GM20431 (cell line): ENCODE measurements around the gene H6PD.

Source experiments
- in situ Hi-C: fragments of 300-500 bp; cut with MseI, MboI; formaldehyde crosslinking; loops from one replicate; pipeline ENCODE4 v1.15.0; 2020; ENCODE audit warnings: low sequenced_read_pairs; ENCODE audit not compliant: unreplicated experiment

The H6PD gene

DNA sequence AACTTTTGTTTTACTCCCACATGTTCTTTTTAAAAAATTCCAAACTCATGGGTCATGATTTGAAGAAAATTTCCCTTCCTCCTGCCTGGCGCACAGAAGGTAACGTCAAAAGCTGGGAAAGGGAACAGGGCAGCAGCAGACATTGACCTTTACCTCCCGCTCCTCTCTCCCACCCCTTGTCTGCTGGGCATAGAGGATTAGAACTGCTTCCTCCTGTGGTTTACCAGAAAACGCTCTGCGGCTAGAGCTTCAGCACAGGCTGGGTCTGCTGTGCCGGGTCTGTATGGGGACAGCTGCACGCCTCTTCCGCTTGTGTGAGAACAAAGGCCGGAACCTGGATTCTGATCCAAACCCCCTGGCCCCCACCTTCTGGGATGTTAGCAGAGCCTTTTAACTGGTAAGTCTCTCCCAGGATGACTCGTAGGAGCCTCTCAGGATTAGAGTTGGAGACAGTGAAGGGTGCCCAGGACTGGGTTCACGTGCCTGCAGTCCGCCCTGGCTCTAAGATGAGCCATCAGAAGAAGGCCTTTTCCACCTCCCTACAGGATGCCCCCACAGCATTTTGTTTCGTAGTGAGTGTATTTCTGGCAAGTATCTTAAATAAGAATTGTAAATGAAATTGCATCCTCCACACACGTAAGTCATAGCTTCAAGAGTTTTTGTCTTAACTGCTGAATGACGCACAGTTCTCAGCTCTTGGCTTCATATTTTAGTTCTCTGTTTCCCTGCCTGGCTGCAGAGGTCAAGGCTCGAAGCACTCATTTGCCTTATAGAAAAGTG, 5.2 kb downstream of the H6PD start:
- in situ Hi-C loops: no loop called here

- in situ Hi-C loops: no loop called here
Observed at GRCh38 chr1:9240914-9241820, 6.6 kb downstream of the H6PD start.

DNA sequence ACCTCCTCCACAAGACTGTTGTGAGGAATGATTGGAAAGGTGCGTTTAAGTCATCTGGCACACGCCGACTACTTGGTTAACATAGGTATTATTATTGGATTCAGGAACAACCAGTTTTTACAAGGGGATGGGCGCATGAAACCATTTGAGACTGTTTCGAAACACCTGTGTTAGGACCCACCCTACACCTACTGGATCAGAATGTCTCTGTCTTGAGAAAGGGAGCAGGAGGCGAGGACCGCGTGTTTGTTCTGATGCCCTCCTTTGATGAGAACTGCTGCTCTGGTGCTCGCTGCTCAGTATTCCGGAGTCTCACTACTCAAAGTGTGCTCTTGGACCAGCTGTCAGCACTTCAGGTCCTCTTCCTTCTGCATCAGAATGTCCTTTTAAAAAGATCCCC, 7.3 kb downstream of the H6PD start:
- in situ Hi-C loops: no loop called here

DNA sequence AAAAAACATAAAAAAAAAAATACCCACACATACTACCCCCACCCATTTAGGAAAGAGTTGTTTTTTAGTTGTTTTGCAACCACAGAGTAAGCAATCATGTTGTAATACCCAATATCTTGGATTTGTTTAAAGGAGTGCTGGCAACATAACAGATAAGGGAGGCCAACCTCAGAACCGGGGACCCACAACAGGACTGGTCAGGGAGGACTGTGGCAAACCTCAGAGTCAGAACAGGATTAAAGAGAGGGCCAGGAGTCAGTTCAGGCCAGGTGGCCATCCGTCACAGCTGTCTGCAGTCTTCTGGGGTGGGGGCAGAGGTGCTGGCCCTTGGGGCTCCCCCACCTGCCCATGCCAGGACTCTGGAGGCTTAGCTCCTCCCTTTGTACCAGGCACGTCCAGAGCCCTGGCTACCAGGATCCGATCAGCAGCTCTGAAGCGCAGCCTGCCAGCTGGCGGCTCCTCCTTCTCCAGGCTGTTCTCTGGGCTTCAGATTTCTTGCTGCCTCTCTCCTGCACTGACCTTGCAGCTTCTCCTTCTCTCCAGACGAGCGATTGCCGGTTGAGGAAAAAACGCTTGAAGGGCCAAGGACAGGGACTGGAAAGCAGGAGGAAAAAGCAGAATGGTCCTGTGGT, 7.9 kb downstream of the H6PD start:
- in situ Hi-C loops: no loop called here

- in situ Hi-C loops: no loop called here
Observed at GRCh38 chr1:9243066-9243739, 8.6 kb downstream of the H6PD start.

DNA sequence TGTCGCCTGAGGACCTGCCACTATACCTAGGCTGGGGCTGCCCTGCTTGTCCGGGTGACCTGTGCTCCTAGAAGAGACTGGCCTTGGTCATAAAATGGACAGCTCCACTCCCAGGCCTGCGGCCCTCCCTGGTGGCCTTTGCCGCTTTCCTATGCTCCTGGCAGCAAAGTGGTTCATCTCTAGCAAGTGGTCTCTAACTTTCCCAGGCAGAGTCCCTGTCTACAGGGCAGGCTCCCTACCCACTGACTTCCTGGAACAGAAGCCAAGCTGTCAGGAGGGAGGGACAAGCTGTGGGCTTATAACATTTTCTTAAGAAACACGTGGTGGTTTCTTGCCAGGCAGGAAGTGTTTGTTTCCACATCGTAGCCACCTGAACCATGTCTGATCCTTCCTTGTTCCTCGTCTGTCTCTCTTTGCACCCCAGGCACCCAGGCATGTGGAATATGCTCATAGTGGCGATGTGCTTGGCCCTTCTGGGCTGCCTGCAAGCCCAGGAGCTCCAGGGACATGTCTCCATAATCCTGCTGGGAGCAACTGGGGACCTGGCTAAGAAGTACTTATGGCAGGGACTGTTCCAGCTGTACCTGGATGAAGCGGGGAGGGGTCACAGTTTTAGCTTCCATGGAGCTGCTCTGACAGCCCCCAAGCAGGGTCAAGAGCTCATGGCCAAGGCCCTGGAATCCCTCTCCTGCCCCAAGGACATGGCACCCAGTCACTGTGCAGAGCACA, 10.1 kb downstream of the H6PD start:
- in situ Hi-C loops: no loop called here

DNA sequence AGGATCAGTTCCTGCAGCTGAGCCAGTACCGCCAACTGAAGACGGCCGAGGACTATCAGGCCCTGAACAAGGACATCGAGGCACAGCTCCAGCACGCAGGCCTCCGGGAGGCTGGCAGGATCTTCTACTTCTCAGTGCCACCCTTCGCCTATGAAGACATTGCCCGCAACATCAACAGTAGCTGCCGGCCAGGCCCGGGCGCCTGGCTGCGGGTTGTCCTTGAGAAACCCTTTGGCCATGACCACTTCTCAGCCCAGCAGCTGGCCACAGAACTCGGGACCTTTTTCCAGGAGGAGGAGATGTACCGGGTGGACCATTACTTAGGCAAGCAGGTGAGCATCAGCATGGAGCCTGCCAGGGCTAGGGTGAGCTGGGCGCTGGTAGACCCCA, 10.7 kb downstream of the H6PD start:
- in situ Hi-C loops: no loop called here

- in situ Hi-C loops: no loop called here
Observed at GRCh38 chr1:9245661-9246060, 11.1 kb downstream of the H6PD start.

DNA sequence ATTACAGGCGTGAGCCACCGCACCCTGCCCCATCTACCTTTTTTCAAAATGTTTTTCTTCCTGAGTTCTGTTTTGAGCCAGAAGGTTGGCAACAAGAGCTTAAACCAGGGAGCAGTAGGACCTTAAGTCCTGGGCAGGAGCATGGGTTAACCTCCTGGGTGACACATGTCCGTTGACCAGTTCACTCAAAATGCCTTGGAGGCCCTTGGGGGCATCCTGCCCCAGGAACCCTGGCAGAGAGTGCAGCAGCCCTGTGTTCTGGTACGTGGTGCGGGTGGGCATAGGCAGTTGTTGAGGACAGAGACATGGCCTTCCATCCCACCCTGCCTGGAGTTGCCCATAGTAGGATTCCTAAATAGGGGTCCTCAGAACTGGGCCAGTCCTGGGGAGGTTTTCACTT, 11.6 kb downstream of the H6PD start:
- in situ Hi-C loops: no loop called here

DNA sequence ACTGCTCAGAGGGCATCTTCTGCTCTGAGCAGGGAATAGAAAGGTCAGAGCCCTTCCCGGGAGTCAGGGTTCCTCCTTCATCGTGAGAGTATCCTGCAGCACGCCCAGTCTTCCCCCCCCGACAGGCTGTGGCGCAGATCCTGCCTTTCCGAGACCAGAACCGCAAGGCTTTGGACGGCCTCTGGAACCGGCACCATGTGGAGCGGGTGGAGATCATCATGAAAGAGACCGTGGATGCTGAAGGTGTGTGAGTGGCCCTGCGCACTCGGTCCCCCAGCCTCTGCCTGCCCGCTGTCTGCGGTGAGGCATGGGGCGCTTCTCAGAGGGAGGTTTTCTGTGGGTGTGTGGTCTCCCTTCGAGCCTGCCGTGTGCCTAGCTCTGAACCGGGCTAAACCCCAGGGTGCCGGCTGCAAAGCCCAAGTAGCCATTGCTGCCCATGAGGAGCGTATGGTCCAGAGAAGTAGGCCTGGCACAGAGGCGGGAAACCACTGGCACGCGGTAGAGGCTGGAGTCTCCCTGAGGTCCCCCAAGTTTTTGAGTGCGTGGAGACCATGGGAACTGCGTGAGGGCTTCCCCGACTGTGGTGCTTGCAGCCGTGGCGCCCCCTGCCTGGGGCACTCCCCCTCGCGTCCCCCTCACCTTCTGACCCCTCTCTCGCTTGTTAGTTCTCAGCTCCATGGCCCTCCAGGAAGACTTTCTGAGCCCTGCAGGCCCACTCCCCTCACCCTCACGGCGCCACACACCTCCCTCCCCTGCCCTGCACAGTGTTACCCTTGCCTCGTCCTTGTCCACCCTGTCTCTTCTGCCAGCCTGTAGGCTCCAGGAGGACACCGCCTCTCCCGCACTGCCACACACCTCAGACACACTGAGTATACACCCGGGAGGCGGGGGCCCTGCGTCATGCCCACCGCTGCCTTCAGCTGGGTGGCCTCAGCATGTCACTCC, 12.5 kb downstream of the H6PD start:
- in situ Hi-C loops: no loop called here

DNA sequence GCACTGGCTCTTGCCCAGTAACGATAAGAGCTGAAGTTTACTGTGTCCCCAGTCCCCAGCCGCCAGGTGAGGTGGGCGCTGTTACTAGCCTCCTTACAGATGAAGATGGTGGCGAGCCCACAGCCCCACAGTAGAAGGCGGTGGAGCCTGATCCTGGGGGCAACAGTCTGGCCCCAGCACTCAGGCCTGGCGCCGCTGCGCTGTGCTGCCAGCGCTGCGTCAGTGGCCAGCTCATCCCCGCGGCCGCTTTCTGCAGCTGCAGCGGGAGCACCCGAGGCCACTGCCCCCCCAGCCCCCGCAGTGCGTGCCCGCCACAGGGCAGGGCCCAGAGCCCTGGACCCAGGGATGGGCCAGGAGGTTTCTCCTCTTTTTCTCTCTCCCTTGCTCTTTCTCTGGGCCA, 13.3 kb downstream of the H6PD start:
- in situ Hi-C loops: no loop called here

DNA sequence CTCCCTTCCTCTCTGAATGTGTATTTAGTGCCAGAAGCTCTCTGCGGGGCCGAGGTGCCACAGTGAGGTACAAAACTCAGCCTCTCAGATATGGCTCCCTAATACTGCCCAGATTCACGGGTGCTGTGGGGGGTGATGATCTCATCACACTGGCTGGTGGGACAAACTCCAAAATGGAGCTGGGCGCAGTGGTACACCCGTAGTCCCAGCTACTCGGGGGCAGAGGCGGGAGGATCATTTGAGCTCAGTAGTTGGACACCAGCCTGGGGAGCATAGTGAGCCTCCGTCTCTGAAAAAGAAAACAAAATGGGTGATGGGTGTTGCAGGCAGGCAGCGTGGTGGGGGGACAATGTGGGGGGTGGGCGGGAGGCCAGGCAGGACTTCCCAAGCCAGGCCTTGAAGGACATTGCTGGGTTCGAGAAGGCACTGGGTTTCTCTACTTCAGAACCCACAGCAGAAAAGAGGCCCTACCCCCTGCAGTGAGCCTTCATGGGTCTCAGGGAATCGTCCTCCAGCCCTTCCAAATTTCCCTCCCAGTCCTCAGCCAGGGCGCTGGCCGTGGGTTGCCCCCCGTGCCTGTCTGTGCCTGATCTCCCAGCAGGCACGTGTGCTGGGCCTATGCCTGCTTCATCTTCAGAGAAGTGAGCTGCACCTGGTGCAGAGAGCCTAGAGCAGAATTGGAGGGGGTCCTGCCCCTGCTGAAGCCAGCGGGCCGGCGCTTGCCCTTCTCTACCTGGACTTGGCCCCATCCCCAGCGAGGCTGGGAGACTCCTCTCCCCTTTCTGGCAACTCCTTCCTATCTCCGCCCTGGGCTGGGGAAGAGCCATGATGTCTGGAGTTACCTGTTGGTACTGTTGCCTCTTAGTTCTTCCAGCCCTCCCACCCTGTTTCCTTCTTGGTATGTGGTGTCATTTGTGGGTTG, 14.0 kb downstream of the H6PD start:
- in situ Hi-C loops: no loop called here

GRCh38 chr1:9249263-9249533, 14.6 kb downstream of the H6PD start:
- in situ Hi-C loops: no loop called here

- in situ Hi-C loops: no loop called here
Observed at GRCh38 chr1:9249534-9250410, 15.2 kb downstream of the H6PD start.

DNA sequence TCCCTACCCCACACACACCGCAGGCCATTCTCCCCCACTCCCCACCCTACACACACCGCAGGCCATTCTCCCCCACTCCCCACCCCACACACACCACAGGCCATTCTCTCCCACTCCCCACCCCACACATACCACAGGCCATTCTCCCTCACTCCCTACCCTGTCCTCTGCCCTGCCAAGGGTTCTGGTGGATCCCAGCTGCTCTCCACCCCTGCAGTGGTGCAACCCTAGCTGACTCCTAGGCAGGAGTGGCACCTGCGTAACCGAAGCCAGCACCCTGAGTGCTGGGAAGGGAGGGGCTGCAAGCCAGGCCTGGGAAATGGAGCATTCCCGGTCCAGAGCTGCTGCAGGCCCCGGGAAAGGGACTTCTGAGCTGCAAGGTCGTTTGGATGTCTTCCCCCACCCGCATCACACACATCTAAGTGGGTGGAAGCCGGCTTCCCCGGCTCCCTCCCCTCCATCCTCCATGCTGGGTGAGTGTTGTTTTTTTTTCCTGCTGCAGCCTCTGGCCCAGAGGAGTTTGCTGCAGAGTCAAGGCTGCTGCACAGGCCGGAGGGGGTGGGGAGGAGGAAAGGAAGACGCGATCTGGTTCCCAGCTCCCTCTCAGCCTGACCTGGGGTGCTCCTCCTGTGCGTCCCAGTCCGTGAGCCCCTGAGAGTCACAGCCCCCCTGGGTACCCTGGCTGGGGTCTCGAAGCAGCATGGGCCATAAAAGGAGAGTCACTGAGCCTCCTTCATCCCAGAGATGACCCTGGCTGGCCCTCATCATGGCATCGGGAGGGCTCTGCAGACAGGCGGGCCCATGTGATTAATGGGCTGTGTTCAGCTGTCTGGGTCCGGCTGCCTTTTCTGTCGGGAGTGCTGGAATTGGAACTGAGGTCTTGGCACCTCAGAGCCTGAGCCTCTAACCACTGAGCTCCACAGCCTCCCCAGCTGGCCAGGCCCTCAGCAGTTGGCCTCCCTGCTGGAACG, 16.1 kb downstream of the H6PD start:
- in situ Hi-C loops: no loop called here

DNA sequence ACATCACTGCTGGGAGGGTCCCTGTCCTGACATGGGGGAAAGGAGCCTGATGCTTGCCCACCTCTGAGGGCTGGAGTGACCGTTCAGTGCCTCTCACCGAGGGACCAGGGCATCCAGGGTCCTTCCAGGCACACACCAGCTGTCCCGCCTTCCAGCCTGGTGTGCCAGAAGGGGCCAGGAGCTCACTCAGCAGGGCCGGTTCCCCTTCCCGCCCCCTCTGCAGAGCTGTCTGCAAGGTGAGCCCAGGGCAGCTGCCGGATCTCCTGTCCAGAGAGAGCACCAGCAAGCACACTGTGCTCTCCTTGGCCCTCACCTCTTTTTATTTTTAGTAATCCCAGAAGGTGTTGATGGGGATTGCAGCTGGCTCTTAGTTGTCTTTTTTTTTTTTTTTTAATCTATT, 16.9 kb downstream of the H6PD start:
- in situ Hi-C loops: no loop called here
